Kidney epithelial cell (primary cell): Measurements from ENCODE around the gene SRPX2. TPM values are rescaled to one million over a fixed set of nuclear protein-coding genes. Genes with fewer than 3 reads are reported as not detected.

Experiments used
- DNase-seq: peaks from one replicate; pipeline ENCODE4 v3.0.0-alpha.2; 2010; ENCODE audit warnings: low read depth
- H3K27me3 ChIP-seq: 2 replicates; pipeline ENCODE4 v1.6.0; 2011; ENCODE audit warnings: low read length; ENCODE audit not compliant: control insufficient read depth, insufficient read depth
- H3K36me3 ChIP-seq: 2 replicates; pipeline ENCODE4 v1.5.1; 2011; ENCODE audit warnings: low read length; ENCODE audit not compliant: control insufficient read depth, insufficient read depth
- H3K4me3 ChIP-seq: 2 replicates; pipeline ENCODE4 v1.5.1; 2011; ENCODE audit warnings: low read depth, mild to moderate bottlenecking, control low read depth, low read length
- total RNA-seq: library from RNA; depleted of rRNA; stranded (reverse); fragments of >200 nt; gene quantifications from 2 replicates; pipeline ENCODE4 v1.2.3, GENCODE V29; 2015
- TF ChIP-seq, protein P1 (sequence below): IDR thresholded peaks from 2 replicates; pipeline ENCODE4 v1.5.1; 2011; ENCODE audit warnings: mild to moderate bottlenecking, moderate library complexity, low read length, control low read depth, inconsistent platforms; ENCODE audit not compliant: insufficient read depth, poor library complexity, severe bottlenecking

Gene SRPX2
- total RNA-seq, 1 donor from 2014 or later: 1.4 TPM

DNA sequence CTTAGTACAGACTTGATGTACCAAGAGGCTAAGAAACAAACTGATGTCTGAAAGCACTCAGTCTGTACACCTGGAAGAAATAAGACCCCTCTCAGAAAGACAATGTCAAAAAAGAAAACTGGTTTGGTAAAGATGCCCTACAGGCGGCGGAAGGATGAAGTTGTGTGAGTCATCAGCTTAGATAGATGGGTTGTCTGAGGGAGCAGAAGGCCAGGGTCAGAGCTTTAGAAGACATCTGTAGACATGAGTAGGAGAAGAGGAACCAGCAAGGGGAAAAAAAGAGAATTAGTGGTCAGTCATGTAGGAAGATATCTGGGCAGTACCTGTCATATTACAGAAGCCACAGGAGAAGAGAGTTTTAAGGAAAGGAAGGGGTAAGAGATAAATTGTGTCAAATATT lies 8.3 kb downstream of the SRPX2 start:
- Histone ChIP-seq H3K36me3 (no peaks in the 10 kb centered on the region), H3K4me3 (no peak overlapping the region), H3K27me3 (no peaks in the 10 kb centered on the region)
- no peak for DNase-seq
- TF ChIP-seq, protein P1, sequence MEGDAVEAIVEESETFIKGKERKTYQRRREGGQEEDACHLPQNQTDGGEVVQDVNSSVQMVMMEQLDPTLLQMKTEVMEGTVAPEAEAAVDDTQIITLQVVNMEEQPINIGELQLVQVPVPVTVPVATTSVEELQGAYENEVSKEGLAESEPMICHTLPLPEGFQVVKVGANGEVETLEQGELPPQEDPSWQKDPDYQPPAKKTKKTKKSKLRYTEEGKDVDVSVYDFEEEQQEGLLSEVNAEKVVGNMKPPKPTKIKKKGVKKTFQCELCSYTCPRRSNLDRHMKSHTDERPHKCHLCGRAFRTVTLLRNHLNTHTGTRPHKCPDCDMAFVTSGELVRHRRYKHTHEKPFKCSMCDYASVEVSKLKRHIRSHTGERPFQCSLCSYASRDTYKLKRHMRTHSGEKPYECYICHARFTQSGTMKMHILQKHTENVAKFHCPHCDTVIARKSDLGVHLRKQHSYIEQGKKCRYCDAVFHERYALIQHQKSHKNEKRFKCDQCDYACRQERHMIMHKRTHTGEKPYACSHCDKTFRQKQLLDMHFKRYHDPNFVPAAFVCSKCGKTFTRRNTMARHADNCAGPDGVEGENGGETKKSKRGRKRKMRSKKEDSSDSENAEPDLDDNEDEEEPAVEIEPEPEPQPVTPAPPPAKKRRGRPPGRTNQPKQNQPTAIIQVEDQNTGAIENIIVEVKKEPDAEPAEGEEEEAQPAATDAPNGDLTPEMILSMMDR: no peak

DNA sequence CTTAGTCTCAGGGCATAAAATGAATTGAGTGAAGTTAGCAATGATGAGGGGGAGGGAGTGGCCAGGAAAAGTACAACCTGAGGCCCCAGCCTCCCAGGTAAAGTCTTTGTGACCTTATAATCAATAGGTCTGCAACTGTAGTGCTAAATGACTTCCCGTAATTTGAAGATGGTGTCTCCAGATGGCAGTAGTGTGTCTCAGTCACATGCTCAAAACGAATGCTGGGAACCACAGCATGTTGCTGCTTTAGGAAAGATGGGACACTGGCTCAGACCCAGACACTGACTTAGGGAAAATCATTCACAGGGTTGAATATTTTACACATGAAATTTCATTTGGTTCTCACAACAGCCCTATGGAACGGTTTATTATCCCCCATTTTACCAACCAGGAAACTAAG lies 10.3 kb downstream of the SRPX2 start:
- H3K4me3 ChIP-seq: no peak overlapping the region
- no peak for DNase-seq
- TF ChIP-seq, protein P1: peak; percentile 22
- no peaks in the 10 kb centered on the region for H3K36me3 ChIP-seq
- H3K27me3 ChIP-seq: no peaks in the 10 kb centered on the region

DNA sequence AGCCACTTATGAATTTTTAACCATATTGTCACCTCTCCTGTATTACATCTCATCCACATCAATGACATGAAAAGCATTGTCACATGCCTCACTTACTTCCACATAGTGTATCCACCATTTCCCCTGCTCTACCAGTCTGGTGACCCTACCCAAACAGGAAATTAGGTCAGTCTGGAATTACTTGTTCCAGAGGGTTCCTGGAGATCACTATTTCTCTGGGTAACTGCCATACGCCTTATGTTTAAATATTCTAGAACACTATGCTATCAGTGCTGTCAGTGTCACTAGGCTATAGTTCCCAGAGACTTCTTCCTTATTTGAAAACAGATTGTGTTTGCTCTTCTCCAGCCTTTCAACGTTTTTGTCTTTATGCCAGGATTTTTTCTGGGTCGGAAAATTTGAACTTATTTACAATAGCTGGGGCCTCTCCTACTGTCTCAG lies 15.0 kb downstream of the SRPX2 start:
- Histone ChIP-seq H3K4me3 (no peak overlapping the region), H3K27me3 (no peaks in the 10 kb centered on the region), H3K36me3 (no peaks in the 10 kb centered on the region)
- DNase-seq: no peak
- TF ChIP-seq, protein P1: no peak

DNA sequence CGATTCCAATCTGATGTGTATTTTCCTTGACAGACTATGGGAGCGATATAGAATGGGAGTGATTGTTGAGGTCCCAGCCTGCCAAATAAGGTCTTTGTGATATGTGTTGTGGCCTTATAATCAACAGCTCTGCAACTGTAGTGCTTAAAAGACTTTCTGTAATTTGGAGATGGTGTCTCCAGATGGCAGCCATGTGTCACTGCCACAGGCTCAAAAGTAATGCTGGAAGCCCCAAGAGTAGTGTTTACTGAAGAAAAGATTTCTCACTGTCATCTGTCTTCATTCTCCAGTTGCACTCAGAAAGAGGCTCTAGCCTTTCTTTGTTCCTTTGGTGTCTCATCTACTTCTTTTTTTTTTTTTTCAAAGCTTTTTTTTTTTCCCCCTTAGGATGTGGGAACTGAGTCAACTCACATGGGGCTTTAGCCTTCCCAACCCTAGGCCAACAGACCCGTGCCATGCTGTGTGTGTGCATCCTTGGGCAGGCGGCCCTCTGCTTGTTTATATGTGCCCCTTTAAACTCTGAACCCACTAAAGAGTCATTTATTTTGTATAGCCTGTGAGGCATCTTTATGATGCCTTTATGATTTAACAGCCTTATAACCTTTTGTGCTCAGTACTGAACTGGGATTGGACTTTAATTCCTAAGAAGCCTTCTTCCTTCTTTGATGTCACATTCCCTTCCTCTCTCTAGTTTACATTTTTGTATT lies 15.6 kb downstream of the SRPX2 start:
- DNase-seq: no peak
- no peak overlapping the region for H3K4me3 ChIP-seq
- no peaks in the 10 kb centered on the region for H3K27me3 ChIP-seq
- TF ChIP-seq, protein P1: no peak
- H3K36me3 ChIP-seq: no peaks in the 10 kb centered on the region

DNA sequence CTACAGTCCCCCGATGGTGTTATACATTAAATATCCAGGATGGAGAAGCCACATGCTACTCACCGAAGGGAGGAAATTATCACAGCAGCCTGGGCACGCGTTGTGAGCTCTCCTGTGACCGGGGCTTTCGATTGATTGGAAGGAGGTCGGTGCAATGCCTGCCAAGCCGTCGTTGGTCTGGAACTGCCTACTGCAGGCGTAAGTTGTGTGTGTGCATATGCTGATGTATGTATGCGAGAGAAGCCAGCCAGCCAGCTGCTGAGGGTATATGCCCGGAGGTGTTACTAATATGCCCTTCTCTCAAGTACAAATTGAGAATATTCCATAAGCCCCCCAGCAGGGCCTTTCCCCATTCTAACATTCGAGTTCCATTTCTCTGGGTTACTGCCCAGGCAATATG lies 18.2 kb downstream of the SRPX2 start:
- no peak for DNase-seq
- no peak overlapping the region for H3K4me3 ChIP-seq
- H3K27me3 ChIP-seq: no peaks in the 10 kb centered on the region
- TF ChIP-seq, protein P1: no peak
- H3K36me3 ChIP-seq: no peaks in the 10 kb centered on the region

DNA sequence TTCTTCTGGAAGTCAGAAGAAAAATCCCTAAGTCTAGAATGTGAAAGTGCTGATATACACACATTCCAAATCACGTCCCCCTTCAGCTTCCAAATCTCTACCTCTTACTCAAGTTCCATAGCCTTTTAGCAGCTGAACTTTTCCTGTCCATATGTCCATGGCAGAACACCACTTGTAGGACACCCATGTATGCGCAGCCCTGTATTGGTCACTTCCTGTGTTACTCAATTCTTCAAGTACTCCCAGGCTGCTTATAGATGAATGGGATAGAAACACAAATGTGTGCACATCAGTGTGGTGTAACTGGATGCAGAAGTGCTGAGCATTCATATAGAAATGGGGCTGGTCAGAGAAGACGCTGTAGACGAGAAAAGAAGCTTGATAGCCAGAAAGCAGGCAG lies 18.8 kb downstream of the SRPX2 start:
- Histone ChIP-seq H3K27me3 (no peaks in the 10 kb centered on the region), H3K36me3 (no peaks in the 10 kb centered on the region), H3K4me3 (no peak overlapping the region)
- DNase-seq: no peak
- TF ChIP-seq, protein P1: no peak
